MM.1S (cell line): Measurements from ENCODE around the gene MTG1.

ENCODE experiments used
- EZH2phosphoT487 ChIP-seq: fragments of 300-600 bp; sonication (generic); IDR thresholded peaks from 2 replicates; pipeline ENCODE4 v1.6.1; 2018; ENCODE audit warnings: antibody characterized with exemption, low read length
- TF ChIP-seq, protein P1 (sequence below): fragments of 300-600 bp; sonication (generic); IDR thresholded peaks from 2 replicates; pipeline ENCODE4 v1.5.1; 2016; ENCODE audit warnings: antibody characterized with exemption, low read length, mixed read lengths

GRCh38 chr10:133453516-133454203, 59.7 kb downstream of the MTG1 start, which contains the start of gene SCART1:
- TF ChIP-seq EZH2phosphoT487: no peak
- TF ChIP-seq, protein P1, sequence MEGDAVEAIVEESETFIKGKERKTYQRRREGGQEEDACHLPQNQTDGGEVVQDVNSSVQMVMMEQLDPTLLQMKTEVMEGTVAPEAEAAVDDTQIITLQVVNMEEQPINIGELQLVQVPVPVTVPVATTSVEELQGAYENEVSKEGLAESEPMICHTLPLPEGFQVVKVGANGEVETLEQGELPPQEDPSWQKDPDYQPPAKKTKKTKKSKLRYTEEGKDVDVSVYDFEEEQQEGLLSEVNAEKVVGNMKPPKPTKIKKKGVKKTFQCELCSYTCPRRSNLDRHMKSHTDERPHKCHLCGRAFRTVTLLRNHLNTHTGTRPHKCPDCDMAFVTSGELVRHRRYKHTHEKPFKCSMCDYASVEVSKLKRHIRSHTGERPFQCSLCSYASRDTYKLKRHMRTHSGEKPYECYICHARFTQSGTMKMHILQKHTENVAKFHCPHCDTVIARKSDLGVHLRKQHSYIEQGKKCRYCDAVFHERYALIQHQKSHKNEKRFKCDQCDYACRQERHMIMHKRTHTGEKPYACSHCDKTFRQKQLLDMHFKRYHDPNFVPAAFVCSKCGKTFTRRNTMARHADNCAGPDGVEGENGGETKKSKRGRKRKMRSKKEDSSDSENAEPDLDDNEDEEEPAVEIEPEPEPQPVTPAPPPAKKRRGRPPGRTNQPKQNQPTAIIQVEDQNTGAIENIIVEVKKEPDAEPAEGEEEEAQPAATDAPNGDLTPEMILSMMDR: no peak
